AG04449 (cell line): ENCODE data around the gene DISP2.
A peak's percentile ranks its signal among the peaks of the same experiment; 100 is the strongest.

Experiments used
- CTCF ChIA-PET: fragments of 350-600 bp; formaldehyde crosslinking; extraction: SDS; loops from one replicate; lab custom pipeline; 2021; ENCODE audit warnings: antibody characterized with exemption; lab: Yijun Ruan, JAX
- POLR2A ChIA-PET: fragments of 400-600, 350-600 bp; formaldehyde crosslinking; extraction: SDS; loops from one replicate; lab custom pipeline; 2020; ENCODE audit warnings: antibody characterized with exemption, inconsistent platforms; lab: Yijun Ruan, JAX
- DNase-seq: peaks from one replicate; pipeline ENCODE4 v3.0.0-alpha.2; 2010; ENCODE audit warnings: low read depth, low spot score
- H3K4me3 ChIP-seq: 2 replicates; pipeline ENCODE4 v1.5.1; 2011; ENCODE audit warnings: low read depth, mild to moderate bottlenecking, control low read depth, low read length
- CTCF ChIP-seq: IDR thresholded peaks from one replicate; pipeline ENCODE4 v1.5.1; 2011; ENCODE audit warnings: mild to moderate bottlenecking, moderate library complexity, low read length, control low read depth, inconsistent platforms; ENCODE audit not compliant: insufficient read depth; ENCODE audit errors: missing control alignments

The DISP2 gene

DNA sequence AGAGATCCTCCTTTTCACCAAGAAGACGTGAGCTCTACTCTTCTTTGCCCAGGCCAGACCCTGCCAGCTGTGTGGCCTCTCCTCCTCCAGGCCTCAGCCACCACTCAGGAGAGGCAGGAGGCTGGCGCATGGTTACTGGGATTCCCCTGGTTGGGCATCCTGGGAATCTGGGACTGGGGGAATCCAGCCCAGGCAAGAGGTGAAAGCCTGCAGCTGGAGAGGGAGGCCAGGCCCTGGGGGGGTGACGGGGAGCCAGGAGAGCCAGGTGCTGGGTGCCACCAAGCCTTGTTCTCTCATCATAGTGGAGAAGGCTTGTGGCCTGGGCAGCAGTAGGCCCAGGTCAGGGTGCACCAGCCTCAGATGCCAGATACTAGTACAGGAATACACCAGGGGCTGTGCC, 23.5 kb upstream of the DISP2 start:
- no peak overlapping the region for H3K4me3 ChIP-seq
- no peak for DNase-seq
- ChIA-PET POLR2A (interaction anchor here (0.9 to 1.5 kb wide), 2 partner anchors 9 to 12 kb away, joined by 4 to 7 read pairs; partner anchors contain the start of gene INAFM2), CTCF (interaction anchor here (1.1 to 21.8 kb wide), 6 partner anchors 6 to 58 kb away, joined by 3 to 385 read pairs (median 60); partner anchors contain the start of genes INAFM2, KNSTRN and PLCB2)
- TF ChIP-seq CTCF, result no peak

DNA sequence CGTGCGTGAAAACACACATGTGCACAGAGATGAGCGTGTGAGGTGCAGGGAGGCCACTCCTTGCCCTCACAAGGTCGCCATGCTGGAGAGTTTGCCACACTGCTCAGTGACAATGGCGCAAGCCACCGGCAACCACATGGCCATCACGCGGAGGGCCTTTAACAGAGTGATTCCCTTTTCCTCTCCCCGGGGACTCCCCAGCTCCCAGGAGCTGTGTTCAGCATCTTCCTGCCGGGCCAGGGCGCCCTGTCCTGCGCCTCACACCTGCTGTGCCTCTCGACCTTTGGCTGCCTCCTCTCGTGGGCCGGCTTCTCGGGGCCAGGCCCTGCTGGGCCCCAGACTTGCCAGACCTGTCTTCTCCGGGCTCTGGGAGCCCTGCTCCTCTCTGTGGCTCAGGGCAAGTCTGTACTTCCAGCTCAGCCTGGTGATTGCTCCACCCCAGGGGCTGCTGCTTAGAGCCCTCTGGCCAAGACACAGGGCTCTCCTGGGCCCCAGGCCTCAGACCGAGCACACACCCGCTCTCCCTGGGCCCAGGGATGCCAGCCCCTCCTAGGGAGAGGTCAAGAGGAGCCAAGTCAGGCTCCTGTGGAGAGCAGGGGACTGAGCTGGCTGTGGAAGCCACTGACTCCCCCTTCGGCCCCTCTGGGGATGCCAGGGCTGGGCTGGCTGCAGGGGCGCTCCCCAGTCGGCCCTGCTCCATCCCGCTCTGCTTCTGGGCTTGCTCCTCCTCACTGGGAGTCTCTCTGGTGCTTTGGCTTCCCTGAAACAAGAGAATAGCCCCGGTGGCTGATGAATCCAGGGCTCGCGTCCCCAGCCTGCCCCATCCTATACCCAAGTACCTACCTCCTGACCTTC, 22.9 kb upstream of the DISP2 start:
- ChIA-PET CTCF (interaction anchor here (1.1 to 21.8 kb wide), 10 partner anchors 6 to 86 kb away, joined by 3 to 385 read pairs (median 86); partner anchors contain the start of genes DISP2, INAFM2, KNSTRN and PHGR1), POLR2A (interaction anchor here (1.5 kb wide), 1 partner anchor 12 kb away, joined by 7 read pairs; the partner anchor contains the start of gene INAFM2)
- DNase-seq, result no peak
- no peak overlapping the region for H3K4me3 ChIP-seq
- no peak for TF ChIP-seq CTCF

GRCh38 chr15:40335938-40336743, 21.9 kb upstream of the DISP2 start:
- ChIA-PET CTCF (interaction anchor here (1.1 to 21.8 kb wide), 13 partner anchors 7 to 119 kb away, joined by 3 to 385 read pairs (median 18); partner anchors contain the start of genes DISP2, INAFM2, KNSTRN and PHGR1), POLR2A (interaction anchor here (0.6 kb wide), 1 partner anchor 8 kb away, joined by 3 read pairs; no protein-coding TSS in a partner anchor)
- no peak overlapping the region for H3K4me3 ChIP-seq
- TF ChIP-seq CTCF, result no peak
- no peak for DNase-seq

GRCh38 chr15:40336744-40337122, 21.3 kb upstream of the DISP2 start:
- POLR2A ChIA-PET, result interaction anchor here (0.6 kb wide), 1 partner anchor 9 kb away, joined by 3 read pairs; no protein-coding TSS in a partner anchor
- H3K4me3 ChIP-seq, result no peak overlapping the region
- no peak for DNase-seq
- CTCF ChIA-PET, result interaction anchor here (1.1 to 21.8 kb wide), 13 partner anchors 8 to 119 kb away, joined by 3 to 385 read pairs (median 18); partner anchors contain the start of genes DISP2, INAFM2, KNSTRN and PHGR1
- TF ChIP-seq CTCF, result no peak

DNA sequence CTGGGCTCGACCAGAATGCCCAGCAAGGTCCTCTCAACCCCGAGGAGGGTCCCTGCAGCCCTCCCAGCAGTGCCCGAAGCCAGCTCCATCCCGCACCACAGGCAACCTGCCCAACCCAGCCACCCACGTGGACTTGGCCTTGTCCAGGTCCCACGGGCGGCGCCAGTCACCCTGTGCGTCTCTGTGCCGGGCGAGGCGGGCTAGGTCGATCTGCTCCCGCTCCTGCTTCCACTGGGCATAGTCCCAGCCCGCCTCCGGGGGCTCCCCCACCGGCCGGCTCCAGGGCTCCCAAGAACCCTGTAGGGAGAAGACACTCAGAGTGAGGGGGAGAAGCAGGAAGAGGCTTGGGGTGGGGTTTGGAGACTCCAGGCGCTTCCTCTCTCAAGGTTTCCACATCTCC, 20.4 kb upstream of the DISP2 start:
- ChIA-PET CTCF (interaction anchor here (1.0 to 21.8 kb wide), 17 partner anchors 9 to 120 kb away, joined by 3 to 385 read pairs (median 6); partner anchors contain the start of genes DISP2, INAFM2, KNSTRN and PHGR1), POLR2A (interaction anchor here (5.2 kb wide), 1 partner anchor 8 kb away, joined by 81 read pairs; no protein-coding TSS in a partner anchor)
- no peak for TF ChIP-seq CTCF
- DNase-seq, result no peak
- H3K4me3 ChIP-seq, result peak overlapping the region; percentile 48
